PFSK-1 (cell line): ENCODE results near the gene NDFIP2.

Experiments used
- POLR2AphosphoS5 ChIP-seq: IDR thresholded peaks from 2 replicates; pipeline ENCODE4 v1.6.1; 2012; ENCODE audit warnings: low read depth, mild to moderate bottlenecking, control low read depth, low read length, moderate library complexity
- REST ChIP-seq, 2 experiments: IDR thresholded peaks; 2 replicates each; pipeline versions ENCODE4 v1.6.1 to v1.8.0; 2011 to 2012; ENCODE audit warnings: low read depth in 2 of 2, low read length in 2 of 2, control low read depth in 1 of 2, inconsistent platforms in 1 of 2, mild to moderate bottlenecking in 1 of 2, moderate library complexity in 1 of 2; ENCODE audit not compliant: insufficient read depth in 1 of 2
- SIN3A ChIP-seq: IDR thresholded peaks from 2 replicates; pipeline ENCODE4 v1.6.1; 2012; ENCODE audit warnings: mild to moderate bottlenecking, low read length, moderate library complexity, borderline replicate concordance; ENCODE audit not compliant: insufficient read depth

GRCh38 chr13:79458436-79458835 is 22.5 kb upstream of the NDFIP2 start:
- no peak for TF ChIP-seq REST (IDR thresholded peaks at IDR 0.05; ENCODE audit: insufficient read depth in 1 of 2, low read depth in 2 of 2, low read length in 2 of 2)
- no peak for TF ChIP-seq SIN3A
- no peak for TF ChIP-seq POLR2AphosphoS5
